HG03565 (cell line): ENCODE data around the gene CDK7.

Experiments
- ATAC-seq: cut with Tn5 transposase; IDR thresholded peaks from one replicate; pipeline ENCODE4 v1.9.1; 2021; ENCODE audit warnings: mild to moderate bottlenecking, moderate library complexity; ENCODE audit not compliant: unreplicated experiment

CDK7 gene

DNA sequence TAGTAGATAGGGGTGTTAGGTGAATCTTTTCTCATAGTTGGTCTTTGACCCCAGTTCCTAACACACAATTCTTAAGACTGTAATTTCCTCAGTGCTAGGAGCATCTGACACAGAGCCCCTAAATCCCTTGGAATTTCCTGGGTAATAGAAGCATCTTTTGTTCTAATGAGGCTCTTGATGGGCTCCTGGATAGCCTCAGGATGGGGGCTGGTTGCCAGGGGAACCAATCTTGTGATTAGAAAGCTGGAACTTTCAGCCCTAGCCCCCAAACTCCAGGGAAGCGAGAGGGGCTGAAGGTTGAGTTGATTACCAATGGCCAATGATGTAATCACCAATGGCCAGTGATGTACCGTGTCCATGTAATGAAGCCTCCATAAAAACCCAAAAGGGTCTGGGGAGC is 53.4 kb downstream of the CDK7 start:
- ATAC-seq: no peak

DNA sequence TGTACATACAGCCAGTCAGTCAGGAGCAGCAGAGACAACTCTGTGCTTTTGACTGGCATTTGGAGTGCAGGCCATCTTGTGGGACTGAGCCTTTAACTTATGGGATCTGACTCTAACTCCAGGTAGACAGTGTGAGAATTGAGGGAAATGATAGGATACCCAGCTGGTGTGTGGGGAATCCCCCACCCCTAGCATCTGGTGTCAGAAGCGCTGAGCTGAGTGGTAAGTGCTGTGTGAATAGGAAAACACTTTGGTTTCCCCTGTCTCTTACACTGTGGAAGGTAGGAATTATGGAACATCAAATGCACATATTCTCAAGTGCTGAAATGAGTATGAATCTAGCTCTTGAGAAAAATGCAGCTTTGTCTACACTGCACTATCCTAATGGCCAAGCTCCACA is 54.0 kb downstream of the CDK7 start:
- no peak for ATAC-seq

DNA sequence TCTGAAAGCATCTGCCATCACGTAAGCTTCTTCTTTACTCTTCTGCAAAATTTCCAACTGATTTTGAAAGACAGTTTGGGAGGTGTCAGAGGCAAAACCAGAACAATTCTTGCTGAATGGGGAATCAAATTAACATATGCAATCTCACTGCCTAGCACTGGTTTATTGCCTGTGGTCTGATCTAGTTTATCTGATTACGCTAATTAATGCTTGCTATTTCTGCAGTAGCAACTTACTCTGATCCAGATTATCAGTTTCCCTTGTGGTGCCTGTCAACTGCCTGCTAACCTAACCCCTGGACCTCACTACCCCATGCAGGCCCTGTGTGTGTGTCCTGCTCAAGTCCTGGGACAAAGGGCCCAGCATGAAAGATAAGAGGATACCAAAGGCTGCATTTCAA is 57.6 kb downstream of the CDK7 start:
- no peak for ATAC-seq

DNA sequence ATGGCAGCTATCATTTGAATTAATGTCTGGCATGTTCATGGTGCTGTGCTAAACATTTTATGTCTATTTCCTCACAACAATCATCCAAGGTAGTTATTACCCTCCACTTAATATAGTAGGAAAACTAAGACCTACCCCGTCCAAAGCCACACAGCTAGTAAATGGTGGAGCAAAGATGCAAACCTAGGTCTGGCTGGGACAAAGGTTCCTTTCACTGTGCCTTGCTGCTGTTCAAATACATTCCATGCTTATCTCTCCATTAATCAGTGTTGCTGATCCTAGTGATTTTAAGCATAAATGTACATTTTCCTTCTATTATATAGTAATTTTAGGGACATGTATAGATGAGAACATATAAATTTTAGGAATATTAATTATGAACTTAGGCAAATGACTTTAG is 59.2 kb downstream of the CDK7 start:
- ATAC-seq: no peak

DNA sequence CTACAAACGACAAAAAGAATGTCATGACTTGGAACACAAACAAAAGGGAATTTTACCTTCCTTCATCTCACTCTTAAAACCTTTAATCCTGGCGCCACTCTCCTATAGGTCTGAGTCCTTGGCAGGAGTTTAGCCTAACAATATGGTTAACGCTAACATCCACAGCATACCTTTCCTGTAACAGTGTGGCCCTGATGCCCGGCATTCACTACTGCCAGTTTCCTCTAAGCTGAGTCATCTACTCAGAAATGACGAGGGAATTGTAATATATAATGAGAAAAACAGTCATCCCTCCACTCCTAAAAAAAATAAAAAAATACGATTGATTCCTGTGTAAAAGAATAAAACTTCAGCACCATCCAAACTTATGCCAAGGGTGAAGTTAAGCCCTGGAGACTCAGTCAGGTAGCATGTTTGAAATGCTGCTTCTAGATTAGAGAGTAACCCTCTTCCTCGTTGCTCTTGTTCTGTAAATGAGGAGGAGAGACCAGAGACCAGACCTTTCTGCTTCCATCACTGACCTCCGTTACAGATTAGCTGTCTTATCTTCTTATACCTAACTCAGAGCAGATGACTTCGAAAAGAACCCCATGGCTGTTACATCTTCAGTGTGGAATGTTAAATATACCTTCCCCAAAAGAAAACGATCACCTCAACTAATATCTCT is 60.5 kb downstream of the CDK7 start:
- no peak for ATAC-seq

DNA sequence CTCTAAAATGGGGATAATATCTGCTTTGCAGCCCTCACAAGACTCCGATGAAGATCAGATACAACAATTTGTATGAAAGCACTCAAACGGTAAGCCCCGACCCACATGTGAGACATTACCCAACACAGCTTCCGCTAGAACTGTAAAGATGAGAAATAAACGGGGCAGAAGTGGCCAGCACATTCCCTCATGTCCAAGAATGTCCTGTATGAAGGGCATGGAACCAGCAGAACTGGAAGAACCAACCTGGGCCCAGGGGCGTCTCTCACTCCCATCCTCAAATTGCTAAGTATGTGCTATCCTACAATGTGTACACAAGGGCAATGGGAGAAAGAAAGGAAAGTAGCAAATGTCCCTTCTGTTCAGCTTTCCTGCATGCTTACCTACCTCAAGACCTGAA is 64.9 kb downstream of the CDK7 start:
- no peak for ATAC-seq

DNA sequence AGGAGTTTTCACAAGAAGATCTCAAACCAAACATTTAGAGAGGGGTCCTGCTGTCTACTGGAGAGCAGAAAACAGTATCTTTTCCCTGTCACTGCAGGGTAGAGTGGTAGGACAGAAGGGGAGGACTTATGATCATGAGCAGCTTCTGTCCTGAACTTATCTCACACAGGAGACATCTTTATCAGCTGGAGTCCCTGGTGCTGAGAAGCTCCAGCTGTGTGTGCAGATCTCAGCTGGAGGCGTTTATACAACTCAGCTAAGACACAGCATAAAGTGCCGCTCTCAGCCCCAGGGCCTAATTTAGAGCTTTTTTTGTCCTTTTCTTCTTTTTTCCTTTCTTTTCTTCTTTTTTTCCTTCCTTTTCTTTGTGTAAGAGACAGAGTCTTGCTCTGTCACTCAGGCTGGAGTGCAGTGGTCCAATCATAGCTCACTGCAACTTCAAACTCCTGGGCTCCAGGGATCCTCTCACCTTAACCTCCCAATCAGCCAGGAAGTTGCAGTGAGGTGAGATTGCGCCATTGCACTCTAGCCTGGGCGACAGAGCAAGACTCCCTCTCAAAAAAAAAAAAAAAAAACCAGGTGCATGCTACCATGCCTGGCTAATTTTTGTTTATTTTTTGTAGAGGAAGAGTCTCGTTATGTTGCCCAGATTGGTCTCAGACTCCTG is 66.0 kb downstream of the CDK7 start:
- no peak for ATAC-seq

DNA sequence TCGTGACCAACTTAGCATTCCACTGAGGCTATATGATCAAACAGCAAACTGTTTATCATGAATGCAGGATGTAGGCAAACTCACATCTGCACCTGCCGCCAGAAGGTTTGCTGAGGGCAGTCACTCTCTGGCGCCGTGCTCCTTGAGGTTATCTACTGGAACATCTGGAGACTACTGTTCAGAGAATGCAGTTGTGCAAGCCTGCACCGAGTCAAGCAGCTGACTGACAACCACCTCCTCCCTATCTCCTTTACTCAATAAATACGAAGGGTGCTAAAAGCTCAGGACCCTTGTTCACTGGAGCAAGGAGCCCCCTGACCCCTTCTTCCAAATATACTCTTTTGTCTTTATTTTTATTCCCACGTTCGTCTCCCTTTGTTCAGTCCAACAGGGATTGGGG is 70.8 kb downstream of the CDK7 start:
- no peak for ATAC-seq

DNA sequence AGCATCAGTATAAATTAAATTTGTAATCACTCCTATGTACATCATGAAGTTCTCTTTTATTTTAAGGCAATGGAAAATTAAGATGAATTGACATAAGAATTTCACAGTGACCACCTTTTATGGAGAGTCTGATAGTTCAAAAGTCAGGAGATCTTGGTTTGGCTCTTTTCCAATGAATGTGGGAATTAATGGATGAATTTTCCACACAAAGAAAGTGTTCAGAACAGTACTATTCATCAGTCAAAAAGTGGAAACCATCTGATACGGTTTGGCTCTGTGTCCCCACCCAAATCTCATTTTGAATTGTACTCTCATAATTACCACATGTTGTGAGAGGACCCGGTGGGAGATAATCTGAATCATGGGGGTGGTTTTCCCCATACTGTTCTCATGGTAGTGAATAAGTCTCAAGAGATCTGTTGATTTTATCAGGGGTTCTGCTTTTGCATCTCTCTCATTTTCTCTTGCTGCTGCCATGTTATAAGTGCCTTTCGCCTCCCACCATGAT is 73.4 kb downstream of the CDK7 start:
- ATAC-seq: no peak

DNA sequence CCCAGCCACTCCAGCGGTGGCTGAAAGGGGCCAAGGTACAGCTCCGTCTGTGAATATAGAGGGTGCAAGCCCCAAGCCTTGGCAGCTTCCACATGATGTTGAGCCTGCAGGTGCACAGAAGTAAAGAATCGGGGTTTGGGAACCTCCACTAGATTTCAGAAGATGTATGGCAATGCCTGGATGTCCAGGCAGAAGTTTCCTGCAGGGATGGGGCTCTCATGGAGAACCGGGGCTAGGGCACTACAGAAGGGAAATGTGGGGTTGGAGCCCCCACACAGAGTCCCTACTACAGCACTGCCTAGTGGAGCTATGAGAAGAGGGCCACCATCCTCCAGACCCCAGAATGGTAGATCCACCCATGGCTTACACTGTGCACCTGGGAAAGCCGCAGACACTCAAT is 74.7 kb downstream of the CDK7 start:
- no peak for ATAC-seq

DNA sequence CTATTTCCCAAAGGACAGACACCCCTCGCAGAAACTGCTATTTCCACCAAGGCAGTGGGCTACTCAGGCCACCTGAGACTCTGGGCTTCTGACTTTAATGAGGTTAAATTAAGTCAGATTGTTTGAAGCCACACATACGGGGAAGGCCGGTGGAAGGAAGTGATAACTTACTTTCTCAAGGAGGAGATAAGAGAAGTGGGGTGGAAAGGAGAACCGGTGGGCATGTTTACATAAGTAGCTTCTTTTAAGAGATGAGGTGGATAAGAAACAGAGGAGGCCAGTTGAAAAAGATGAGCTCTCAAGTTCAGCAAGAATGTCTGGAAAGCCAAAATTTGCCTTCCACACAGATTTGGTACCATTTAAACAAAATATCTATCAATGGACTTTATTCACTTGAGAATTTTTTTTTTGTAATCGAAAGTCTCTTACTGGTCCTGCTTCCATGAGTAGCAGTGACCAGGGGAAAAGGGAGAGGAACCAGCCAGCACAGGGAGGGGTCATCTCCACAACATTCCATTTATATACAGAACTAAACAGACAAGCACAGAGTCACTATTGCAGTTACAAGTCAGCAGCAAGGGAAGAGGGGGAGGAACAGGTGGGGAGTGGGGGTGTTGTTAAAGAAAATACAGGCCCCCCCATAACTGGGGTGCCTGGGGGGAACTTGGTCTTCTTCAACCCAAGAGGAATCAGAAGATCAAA is 77.9 kb downstream of the CDK7 start:
- no peak for ATAC-seq

DNA sequence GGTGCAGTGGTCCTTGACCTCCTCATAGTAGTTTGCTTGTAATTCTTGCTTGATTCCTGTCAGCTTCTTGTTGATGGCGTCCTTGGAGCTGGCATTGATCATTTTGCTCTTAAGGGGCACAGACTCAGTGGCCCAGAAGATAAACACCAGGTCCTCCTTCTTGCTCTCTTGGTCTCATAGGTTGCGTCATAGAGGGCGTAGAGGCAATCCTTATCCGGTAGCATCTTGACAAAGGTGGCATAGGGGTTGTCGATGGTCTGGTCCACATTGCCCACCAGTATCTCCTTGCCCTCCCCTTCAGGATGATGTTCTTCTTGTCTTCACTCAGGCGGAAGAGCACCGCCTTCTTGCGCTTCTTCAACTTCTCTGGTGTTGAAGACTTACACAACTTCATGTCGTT is 78.7 kb downstream of the CDK7 start:
- ATAC-seq: no peak

DNA sequence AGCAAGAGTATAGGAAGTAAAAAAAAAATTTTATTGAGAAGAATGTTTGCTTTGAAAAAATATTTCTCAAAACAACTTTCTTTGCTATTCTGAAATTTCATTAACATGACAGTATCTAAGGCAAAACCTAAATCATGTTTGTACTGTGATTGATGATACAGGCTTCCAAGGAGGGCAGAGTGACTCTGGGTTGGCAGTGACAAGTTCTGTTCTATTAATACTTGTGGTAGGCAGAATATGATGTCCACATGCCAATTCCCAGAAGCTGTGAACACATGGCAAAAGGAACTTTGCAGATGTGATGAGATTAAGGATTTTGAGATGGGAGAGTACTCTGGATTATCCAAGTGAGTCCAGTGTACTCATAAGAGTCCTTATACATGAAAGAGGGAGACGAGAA is 81.3 kb downstream of the CDK7 start:
- ATAC-seq: no peak

DNA sequence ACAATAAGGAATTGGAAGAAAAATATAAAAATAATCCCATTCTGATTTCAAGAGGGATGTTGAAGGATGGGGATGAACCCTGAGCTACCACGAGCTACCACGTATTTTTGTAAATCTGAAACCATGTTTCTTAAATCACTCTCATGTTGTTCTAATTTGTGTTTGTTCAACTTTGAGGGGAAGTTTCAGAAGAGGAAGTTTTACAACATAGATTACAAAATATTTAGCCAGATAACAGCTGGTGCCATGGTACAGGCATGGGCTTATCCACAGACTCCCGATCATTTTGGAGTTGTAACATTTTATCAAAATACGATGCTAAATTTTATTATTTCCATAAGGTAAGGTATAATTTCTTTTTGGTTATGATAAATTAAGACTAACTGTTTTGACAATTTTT is 82.7 kb downstream of the CDK7 start:
- ATAC-seq: no peak

DNA sequence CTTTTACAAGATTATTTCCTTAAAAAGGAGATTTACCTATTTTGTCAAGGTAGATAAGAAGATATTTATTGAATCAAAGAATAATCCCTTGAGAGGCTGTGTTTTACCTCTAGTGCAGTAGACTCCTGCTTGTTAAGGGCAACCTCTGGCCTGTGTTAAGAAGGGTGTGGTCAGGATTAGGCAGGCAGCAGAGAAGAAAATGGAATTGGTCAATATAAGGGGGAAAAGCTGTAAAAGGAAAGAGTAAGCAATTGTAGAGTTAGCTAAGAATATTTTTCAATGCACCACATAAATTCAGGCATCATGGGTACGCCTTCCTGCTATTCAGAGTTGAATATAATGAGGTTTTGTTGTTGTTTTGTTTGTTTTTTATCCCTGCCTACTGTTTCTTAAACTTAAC is 91.7 kb downstream of the CDK7 start:
- no peak for ATAC-seq
